Measurements from ENCODE around the gene UBE2F.

Gene UBE2F

DNA sequence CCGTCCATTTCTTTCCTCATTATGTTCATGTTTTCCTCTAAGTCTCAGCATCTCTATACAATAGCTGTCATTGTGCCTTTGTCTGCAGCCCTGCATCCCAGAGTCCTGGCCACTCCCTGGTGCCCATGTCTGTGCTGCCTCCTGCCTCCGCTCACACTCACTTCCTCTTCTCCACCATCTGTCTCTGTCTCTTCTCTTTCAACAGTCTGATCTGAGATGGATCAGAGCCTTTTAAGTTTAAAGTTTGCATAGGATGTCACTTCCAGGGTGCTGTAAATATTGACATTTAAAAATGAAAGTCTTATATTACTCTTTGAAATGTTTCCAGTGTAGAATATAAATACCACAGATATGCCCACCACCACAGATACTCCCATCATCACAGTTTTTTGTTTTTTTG is 42.7 kb downstream of the UBE2F start:
- no peak for DNase-seq (ENCODE audit: low spot score)
- TF ChIP-seq, protein P1, sequence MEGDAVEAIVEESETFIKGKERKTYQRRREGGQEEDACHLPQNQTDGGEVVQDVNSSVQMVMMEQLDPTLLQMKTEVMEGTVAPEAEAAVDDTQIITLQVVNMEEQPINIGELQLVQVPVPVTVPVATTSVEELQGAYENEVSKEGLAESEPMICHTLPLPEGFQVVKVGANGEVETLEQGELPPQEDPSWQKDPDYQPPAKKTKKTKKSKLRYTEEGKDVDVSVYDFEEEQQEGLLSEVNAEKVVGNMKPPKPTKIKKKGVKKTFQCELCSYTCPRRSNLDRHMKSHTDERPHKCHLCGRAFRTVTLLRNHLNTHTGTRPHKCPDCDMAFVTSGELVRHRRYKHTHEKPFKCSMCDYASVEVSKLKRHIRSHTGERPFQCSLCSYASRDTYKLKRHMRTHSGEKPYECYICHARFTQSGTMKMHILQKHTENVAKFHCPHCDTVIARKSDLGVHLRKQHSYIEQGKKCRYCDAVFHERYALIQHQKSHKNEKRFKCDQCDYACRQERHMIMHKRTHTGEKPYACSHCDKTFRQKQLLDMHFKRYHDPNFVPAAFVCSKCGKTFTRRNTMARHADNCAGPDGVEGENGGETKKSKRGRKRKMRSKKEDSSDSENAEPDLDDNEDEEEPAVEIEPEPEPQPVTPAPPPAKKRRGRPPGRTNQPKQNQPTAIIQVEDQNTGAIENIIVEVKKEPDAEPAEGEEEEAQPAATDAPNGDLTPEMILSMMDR (IDR thresholded peaks at IDR 0.05; ENCODE audit: extremely low read depth, missing control alignments), result no peak

DNA sequence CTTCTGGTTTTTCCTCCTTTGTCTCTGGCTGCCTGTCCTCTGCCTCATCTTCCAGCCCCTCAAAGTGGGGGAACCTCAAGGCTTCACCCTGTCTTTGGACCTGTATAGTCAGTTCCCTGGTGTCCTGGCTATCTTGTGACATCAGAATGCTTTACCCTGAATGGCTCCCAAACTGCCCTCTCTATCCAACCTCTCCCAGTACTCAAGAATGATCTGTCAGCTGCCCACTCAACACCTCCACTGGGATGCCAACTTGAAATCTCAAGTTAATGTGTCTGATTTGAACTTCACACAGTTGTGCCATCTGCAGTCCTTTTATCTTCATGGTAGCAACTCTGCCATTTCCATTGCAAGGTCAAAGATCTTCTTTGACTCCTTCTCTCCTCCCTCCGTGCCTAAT is 43.8 kb downstream of the UBE2F start:
- TF ChIP-seq, protein P1 (IDR thresholded peaks at IDR 0.05; ENCODE audit: extremely low read depth, missing control alignments), result no peak
- DNase-seq (ENCODE audit: low spot score), result no peak

DNA sequence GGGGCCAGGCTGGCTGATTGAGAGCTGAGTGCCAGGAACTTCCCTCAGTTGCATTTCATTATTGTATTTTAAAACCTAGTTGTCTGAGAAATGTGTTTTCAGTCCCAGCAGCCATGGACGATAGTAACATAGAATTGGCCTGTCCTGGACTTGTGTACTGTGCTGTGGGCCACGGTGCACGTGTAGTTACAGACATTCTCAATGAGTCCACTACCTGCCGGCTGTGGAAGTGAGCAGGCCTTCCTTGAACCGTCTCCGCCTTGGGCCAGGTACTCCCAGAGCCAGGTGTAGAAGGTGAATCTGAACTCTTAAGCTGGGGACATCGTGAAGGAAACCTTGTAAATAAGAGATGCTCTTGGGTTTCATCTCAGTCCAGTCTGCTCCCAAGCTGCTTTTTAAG is 47.0 kb downstream of the UBE2F start:
- no peak for DNase-seq (ENCODE audit: low spot score)
- TF ChIP-seq, protein P1 (IDR thresholded peaks at IDR 0.05; ENCODE audit: extremely low read depth, missing control alignments), result no peak

DNA sequence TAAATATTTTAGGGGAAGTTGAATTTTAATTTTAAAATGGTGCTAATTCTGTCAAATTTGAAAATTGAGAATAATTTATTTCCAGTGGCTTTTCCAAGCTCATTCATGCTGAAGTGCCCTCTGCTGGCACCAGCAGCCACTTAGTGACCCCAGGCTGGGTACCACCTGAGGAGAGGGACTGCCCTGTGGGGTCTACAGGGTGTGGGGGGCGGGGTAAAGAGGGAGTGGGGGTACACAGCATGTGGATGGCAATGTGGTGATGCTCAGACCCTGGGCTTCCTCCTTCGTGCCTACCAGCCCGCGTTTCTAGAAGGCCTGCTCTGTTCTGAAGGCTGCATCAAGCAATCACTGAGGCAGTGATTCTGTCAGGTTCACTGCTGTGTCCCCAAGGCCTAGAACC is 48.9 kb downstream of the UBE2F start:
- no peak for DNase-seq (ENCODE audit: low spot score)
- TF ChIP-seq, protein P1 (IDR thresholded peaks at IDR 0.05; ENCODE audit: extremely low read depth, missing control alignments), result no peak

DNA sequence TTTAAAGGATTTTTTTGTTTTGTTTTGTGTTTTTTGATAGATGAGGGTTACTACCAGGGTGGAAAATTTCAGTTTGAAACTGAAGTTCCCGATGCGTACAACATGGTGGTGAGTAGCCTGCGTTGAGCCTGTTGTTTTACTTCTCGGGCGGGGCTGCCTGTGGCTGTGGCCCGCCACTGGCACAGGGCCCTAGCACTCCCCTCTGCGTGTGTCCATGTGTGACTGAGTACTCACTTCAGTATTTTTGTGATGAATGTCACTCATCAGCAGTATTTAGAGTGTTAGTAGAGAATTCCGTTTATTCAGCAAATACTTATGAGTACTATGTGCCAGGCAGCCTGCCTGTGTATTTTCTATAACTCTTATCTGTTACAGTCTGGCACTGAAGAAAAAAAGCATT is 49.7 kb downstream of the UBE2F start:
- DNase-seq (ENCODE audit: low spot score), result no peak
- TF ChIP-seq, protein P1 (IDR thresholded peaks at IDR 0.05; ENCODE audit: extremely low read depth, missing control alignments), result no peak

DNA sequence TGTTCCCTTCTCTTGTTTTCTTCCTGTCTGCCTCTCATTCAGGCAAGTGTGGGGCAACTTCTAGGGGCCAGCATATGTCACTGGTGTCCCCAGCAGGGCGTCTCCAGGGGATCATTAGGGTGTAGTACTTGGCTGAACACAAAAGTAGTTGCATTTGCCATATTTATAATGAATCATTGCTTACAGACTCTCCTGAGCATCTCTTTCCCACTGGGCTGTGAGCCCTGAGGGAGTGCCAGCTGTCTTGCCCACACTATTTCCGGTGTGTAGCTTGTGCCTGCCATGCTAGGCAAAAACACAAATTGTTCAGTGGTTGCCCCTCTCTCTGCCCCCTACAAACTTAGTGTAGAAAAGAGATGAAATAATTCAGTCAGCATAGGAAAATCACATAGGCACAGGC is 53.1 kb downstream of the UBE2F start:
- TF ChIP-seq, protein P1 (IDR thresholded peaks at IDR 0.05; ENCODE audit: extremely low read depth, missing control alignments), result no peak
- no peak for DNase-seq (ENCODE audit: low spot score)

DNA sequence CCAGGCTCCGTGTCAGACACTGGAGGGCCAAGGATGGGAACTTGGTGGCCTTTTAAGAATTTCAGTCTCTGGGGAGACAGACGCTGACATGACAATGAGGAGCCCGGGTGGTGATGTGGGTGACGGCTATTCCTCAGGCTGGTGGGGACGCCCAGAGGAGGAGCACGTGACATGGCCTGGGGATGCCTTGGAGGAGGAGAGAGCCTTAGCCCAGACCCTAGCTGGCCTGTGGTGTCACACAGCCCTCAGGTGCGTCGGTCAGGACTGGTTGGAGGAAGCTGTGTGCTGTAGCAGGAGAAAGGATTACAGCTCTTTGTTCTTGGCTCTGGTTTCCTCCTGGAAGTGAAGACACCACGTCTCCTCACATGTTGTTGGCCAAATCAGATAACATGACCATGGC is 54.0 kb downstream of the UBE2F start:
- no peak for DNase-seq (ENCODE audit: low spot score)
- TF ChIP-seq, protein P1 (IDR thresholded peaks at IDR 0.05; ENCODE audit: extremely low read depth, missing control alignments), result no peak

Measured in GM20000 (cell line).